GM23338 (cell line): ENCODE results near the gene JAK2. TPM values are rescaled to one million over a fixed set of nuclear protein-coding genes. Genes with fewer than 3 reads are reported as not detected.
A peak's percentile ranks its signal among the peaks of the same experiment; 100 is the strongest.

ENCODE experiments used
- ATAC-seq: fragments of 200-7000 bp; cut with Tn5 transposase; 3 replicates; pipeline ENCODE4 v1.9.1; 2020
- DNase-seq: peaks from one replicate; pipeline ENCODE4 v3.0.0-alpha.2; 2015; ENCODE audit warnings: low spot score
- H2AFZ ChIP-seq: fragments of 200-600 bp; sonication (generic); 2 replicates; pipeline ENCODE4 v1.8.0; 2016; ENCODE audit warnings: antibody characterized with exemption, mild to moderate bottlenecking, moderate library complexity
- H3F3A ChIP-seq: fragments of 200-600 bp; sonication (generic); replicated peaks from 2 replicates; pipeline ENCODE4 v1.8.0; 2017; ENCODE audit warnings: antibody characterized with exemption, mixed run types, low read depth
- H3K27ac ChIP-seq: fragments of 200-600 bp; sonication (generic); 2 replicates; pipeline ENCODE4 v1.6.1; 2016; ENCODE audit warnings: low read depth
- H3K27me3 ChIP-seq: fragments of 200-600 bp; sonication (generic); 2 replicates; pipeline ENCODE4 v1.8.0; 2016; ENCODE audit warnings: mild to moderate bottlenecking, mixed run types, moderate library complexity; ENCODE audit not compliant: insufficient read depth
- H3K36me3 ChIP-seq: fragments of 200-600 bp; sonication (generic); 2 replicates; pipeline ENCODE4 v1.8.0; 2016; ENCODE audit warnings: mild to moderate bottlenecking; ENCODE audit not compliant: insufficient read depth
- H3K4me1 ChIP-seq: fragments of 200-600 bp; sonication (generic); 2 replicates; pipeline ENCODE4 v1.8.0; 2016; ENCODE audit warnings: mild to moderate bottlenecking, moderate library complexity; ENCODE audit not compliant: insufficient read depth
- H3K4me2 ChIP-seq: fragments of 200-600 bp; sonication (generic); 2 replicates; pipeline ENCODE4 v1.7.1; 2017; ENCODE audit warnings: mixed run types
- H3K4me3 ChIP-seq: fragments of 200-600 bp; sonication (generic); 2 replicates; pipeline ENCODE4 v1.6.1; 2016; ENCODE audit warnings: mixed run types
- H3K79me2 ChIP-seq: fragments of 200-600 bp; sonication (generic); replicated peaks from 2 replicates; pipeline ENCODE4 v1.8.0; 2017; ENCODE audit warnings: mild to moderate bottlenecking; ENCODE audit not compliant: insufficient read depth
- H3K9me2 ChIP-seq: fragments of 200-600 bp; sonication (generic); 2 replicates; pipeline ENCODE4 v1.8.0; 2017; ENCODE audit not compliant: insufficient read depth
- H4K20me1 ChIP-seq: fragments of 200-600 bp; sonication (generic); replicated peaks from 2 replicates; pipeline ENCODE4 v1.8.0; 2017; ENCODE audit warnings: mild to moderate bottlenecking; ENCODE audit not compliant: insufficient read depth
- H3K27ac Mint-ChIP-seq: 2 replicates; pipeline ENCODE4 v1.8.0; 2020; ENCODE audit warnings: inconsistent platforms, mild to moderate bottlenecking, moderate library complexity, mixed read lengths
- H3K27me3 Mint-ChIP-seq: 3 replicates; pipeline ENCODE4 v1.8.0; 2022; ENCODE audit warnings: low read depth, mild to moderate bottlenecking, moderate library complexity, mixed read lengths, inconsistent platforms; ENCODE audit not compliant: insufficient read depth, poor library complexity
- H3K36me3 Mint-ChIP-seq: 3 replicates; pipeline ENCODE4 v1.8.0; 2021; ENCODE audit warnings: low read depth, mild to moderate bottlenecking, inconsistent platforms, moderate library complexity, mixed read lengths
- H3K4me1 Mint-ChIP-seq: 3 replicates; pipeline ENCODE4 v1.8.0; 2020; ENCODE audit warnings: mild to moderate bottlenecking, inconsistent platforms, mixed read lengths
- H3K4me3 Mint-ChIP-seq: 3 replicates; pipeline ENCODE4 v1.8.0; 2021; ENCODE audit warnings: moderate library complexity, mild to moderate bottlenecking, inconsistent platforms, mixed read lengths
- H3K9me3 Mint-ChIP-seq: 3 replicates; pipeline ENCODE4 v1.8.0; 2020; ENCODE audit warnings: moderate library complexity, mild to moderate bottlenecking, inconsistent platforms, mixed read lengths
- CREB1 ChIP-seq: fragments of 250-450 bp; sonication (Bioruptor Pico); IDR thresholded peaks from 2 replicates; pipeline ENCODE4 v1.5.0; 2020; ENCODE audit warnings: low read depth, mild to moderate bottlenecking, moderate library complexity
- CTCF ChIP-seq, 2 experiments: fragments of 200-600 bp in 1 of 2; sonication (generic) in 1 of 2; conservative IDR thresholded peaks; 2 replicates each; pipeline versions ENCODE4 v1.5.1 to v1.6.1; 2016 to 2017; ENCODE audit warnings: antibody characterized with exemption in 2 of 2, low read depth in 2 of 2, mild to moderate bottlenecking in 2 of 2, moderate library complexity in 1 of 2
- ETS1 ChIP-seq: IDR thresholded peaks from 2 replicates; pipeline ENCODE4 v1.6.1; 2016; ENCODE audit warnings: antibody characterized with exemption
- EZH2 ChIP-seq: fragments of 200-600 bp; sonication (generic); IDR thresholded peaks from one replicate; pipeline ENCODE4 v1.8.0; 2017; ENCODE audit warnings: antibody characterized with exemption, mild to moderate bottlenecking, low read depth; ENCODE audit not compliant: unreplicated experiment
- EZH2phosphoT487 ChIP-seq: fragments of 200-600 bp; sonication (generic); IDR thresholded peaks from one replicate; pipeline ENCODE4 v1.8.1; 2018; ENCODE audit warnings: antibody characterized with exemption; ENCODE audit not compliant: unreplicated experiment
- JUNB ChIP-seq: IDR thresholded peaks from one replicate; pipeline ENCODE4 v1.6.1; 2016; ENCODE audit warnings: antibody characterized with exemption; ENCODE audit not compliant: unreplicated experiment
- NANOG ChIP-seq: IDR thresholded peaks from 2 replicates; pipeline ENCODE4 v1.6.1; 2016; ENCODE audit warnings: antibody characterized with exemption, borderline replicate concordance
- POLR2AphosphoS5 ChIP-seq: IDR thresholded peaks from 2 replicates; pipeline ENCODE4 v1.6.1; 2016; ENCODE audit warnings: antibody characterized with exemption, low read depth
- REST ChIP-seq: IDR thresholded peaks from one replicate; pipeline ENCODE4 v1.6.1; 2018; ENCODE audit warnings: antibody characterized with exemption; ENCODE audit not compliant: unreplicated experiment
- STAT1 ChIP-seq: IDR thresholded peaks from one replicate; pipeline ENCODE4 v1.6.1; 2016; ENCODE audit warnings: antibody characterized with exemption; ENCODE audit not compliant: unreplicated experiment
- ZNF114 ChIP-seq: fragments of 250-450 bp; sonication (Bioruptor Pico); IDR thresholded peaks from 2 replicates; pipeline ENCODE4 v1.5.0; 2020; ENCODE audit warnings: mild to moderate bottlenecking, moderate library complexity
- ZNF331 ChIP-seq: fragments of 250-450 bp; sonication (Bioruptor Pico); IDR thresholded peaks from 2 replicates; pipeline ENCODE4 v1.5.0; 2020; ENCODE audit warnings: low read depth, mild to moderate bottlenecking, moderate library complexity
- ZNF462 ChIP-seq: fragments of 250-450 bp; sonication (Bioruptor Pico); IDR thresholded peaks from 2 replicates; pipeline ENCODE4 v1.5.0; 2020; ENCODE audit warnings: mild to moderate bottlenecking, moderate library complexity
- polyA plus RNA-seq: library from polyadenylated mRNA; unstranded; fragments of >200 nt; fragmentation: Nextera tagmentation; extraction: Ambion mirVana; gene quantifications from 2 replicates; pipeline ENCODE4 v1.2.1, GENCODE V29; 2016
- total RNA-seq: library from RNA; depleted of rRNA; stranded (reverse); fragments of >200 nt; shearing (Covaris generic); gene quantifications from 2 replicates; pipeline ENCODE4 v1.2.3, GENCODE V29; 2014

JAK2 gene
- total and polyA plus RNA-seq, 2 experiments from 2014 or later = 1.1 to 3.0 TPM

- Histone ChIP-seq H3F3A (no peaks in the 10 kb centered on the region), H2AFZ (no peak overlapping the region), H3K4me2 (0 out of 2 replicates have a peak overlapping the region, but pooled peaks have one; percentile 21), H3K27ac (no peak overlapping the region), H3K4me3 (no peak overlapping the region), H3K27me3 (no peaks in the 10 kb centered on the region), H3K4me1 (0 out of 2 replicates have a peak, but pooled peaks cover 12% of the 10 kb centered on the region), H3K79me2 (peaks cover 4% of the 10 kb centered on the region), H3K36me3 (no peaks in the 10 kb centered on the region), H3K9me2 (0 out of 2 replicates have a peak, but pooled peaks cover 3% of the 10 kb centered on the region), H4K20me1 (no peaks in the 10 kb centered on the region)
- TF ChIP-seq CTCF (conservative IDR thresholded peaks at IDR 0.05; ENCODE audit: low read depth in 2 of 2) = no peak
- TF ChIP-seq ZNF114 = no peak
- no peak for TF ChIP-seq CREB1 (CRISPR knock-in tag)
- TF ChIP-seq POLR2AphosphoS5 = no peak
- no peak for TF ChIP-seq NANOG
- TF ChIP-seq ETS1 = no peak
- no peak for TF ChIP-seq EZH2phosphoT487
- TF ChIP-seq ZNF331 (CRISPR knock-in tag) = no peak
- no peak for TF ChIP-seq STAT1
- no peak for TF ChIP-seq JUNB
- TF ChIP-seq ZNF462 = no peak
- TF ChIP-seq EZH2 = no peak
- TF ChIP-seq REST = no peak
- peaks cover 12% of the 10 kb centered on the region for H3K4me1 Mint-ChIP-seq
- ATAC-seq = no peak
- H3K27me3 Mint-ChIP-seq = no peaks in the 10 kb centered on the region
- peaks cover 10% of the 10 kb centered on the region for H3K9me3 Mint-ChIP-seq
- H3K36me3 Mint-ChIP-seq = peaks cover 15% of the 10 kb centered on the region
- H3K27ac Mint-ChIP-seq = peak overlapping the region; percentile 1; the same call in 1 of the 2 replicates
- no peak for DNase-seq
- H3K4me3 Mint-ChIP-seq = no peak overlapping the region
Observed at GRCh38 chr9:4994166-4994890, 9.3 kb downstream of the JAK2 start.
